NCI-H1048 (cell line): Measurements from ENCODE around the gene SSBP3.

ENCODE experiments used
- DNase-seq: peaks from one replicate; lab custom pipeline; 2025; lab: John Stamatoyannopoulos, UW

SSBP3 gene

GRCh38 chr1:54176621-54177327 lies 229.4 kb downstream of the SSBP3 start:
- DNase-seq = no peak
